ENCODE data around the gene KLHL11. TPM values are rescaled to one million over a fixed set of nuclear protein-coding genes. Genes with fewer than 3 reads are reported as not detected.

KLHL11 gene
- polyA plus RNA-seq, 1 of the 3 experiments (the other 2 are of a cell fraction), result 2.6 TPM

DNA sequence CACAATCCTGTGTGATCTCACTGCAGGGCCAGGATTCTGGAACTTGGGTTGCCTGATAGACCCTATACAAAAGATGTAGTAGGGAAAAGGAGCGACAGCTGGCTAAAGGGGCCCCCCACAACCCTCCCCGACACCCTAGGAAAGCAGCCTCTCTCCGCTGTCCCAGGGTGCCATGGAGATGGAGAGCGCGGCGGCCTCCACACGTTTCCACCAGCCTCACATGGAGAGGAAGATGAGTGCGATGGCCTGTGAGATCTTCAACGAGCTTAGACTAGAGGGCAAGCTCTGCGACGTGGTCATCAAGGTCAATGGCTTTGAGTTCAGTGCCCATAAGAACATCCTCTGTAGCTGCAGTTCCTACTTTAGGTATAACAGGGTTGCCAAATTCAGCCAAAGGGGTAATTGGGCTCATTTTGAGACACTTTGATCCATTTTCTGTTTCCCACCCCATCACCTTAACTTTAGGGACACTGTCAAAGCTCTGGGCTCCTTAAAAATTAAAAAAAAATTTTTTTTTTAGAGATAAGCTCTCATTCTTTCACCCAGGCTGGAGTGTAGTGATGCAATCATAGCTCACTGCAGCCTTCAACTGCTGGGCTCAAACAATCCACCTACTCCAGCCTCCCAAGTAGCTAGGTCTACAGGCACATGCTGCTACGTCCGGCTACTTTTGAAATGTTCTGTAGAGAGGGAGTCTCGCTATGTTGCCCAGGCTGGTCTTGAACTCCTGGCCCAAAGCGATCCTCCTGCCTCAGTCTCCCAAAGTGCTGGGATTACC is 27.3 kb downstream of the KLHL11 start, which contains the start of gene KLHL10:
KLHL10 (plus strand) TSS at position 65 of the 778 bp plus-strand sequence; CDS start at position 173, 108 bp downstream.
- peaks cover 0 to 8% of the 10 kb centered on the region in 2 experiments; a peak in 1 of 4 replicates for H3K4me1 ChIP-seq (ENCODE audit: control insufficient read depth in 1 of 2, insufficient read depth in 2 of 2, low read depth in 1 of 2, low read length in 1 of 2)
- ChIA-PET CTCF (interaction anchor here (0.9 to 1.7 kb wide), 4 partner anchors 10 to 142 kb away, joined by 3 to 5 read pairs (median 4); no protein-coding TSS in a partner anchor), POLR2A (no interaction called here)
- no peak within 1 kb of the TSS for H3K9ac ChIP-seq
- TF ChIP-seq NFIC (IDR thresholded peaks at IDR 0.05; ENCODE audit: borderline replicate concordance), result no peak
- no peak for TF ChIP-seq RCOR1 (IDR thresholded peaks at IDR 0.05; ENCODE audit: low read length)
- TF ChIP-seq FOXJ3 (CRISPR knock-in tag; IDR thresholded peaks at IDR 0.05), result no peak
- no peak for TF ChIP-seq SMC3 (IDR thresholded peaks at IDR 0.05; ENCODE audit: low read depth, low read length)
- no peak for TF ChIP-seq GABPA (IDR thresholded peaks at IDR 0.05; ENCODE audit: low read depth)
- TF ChIP-seq, protein P1, sequence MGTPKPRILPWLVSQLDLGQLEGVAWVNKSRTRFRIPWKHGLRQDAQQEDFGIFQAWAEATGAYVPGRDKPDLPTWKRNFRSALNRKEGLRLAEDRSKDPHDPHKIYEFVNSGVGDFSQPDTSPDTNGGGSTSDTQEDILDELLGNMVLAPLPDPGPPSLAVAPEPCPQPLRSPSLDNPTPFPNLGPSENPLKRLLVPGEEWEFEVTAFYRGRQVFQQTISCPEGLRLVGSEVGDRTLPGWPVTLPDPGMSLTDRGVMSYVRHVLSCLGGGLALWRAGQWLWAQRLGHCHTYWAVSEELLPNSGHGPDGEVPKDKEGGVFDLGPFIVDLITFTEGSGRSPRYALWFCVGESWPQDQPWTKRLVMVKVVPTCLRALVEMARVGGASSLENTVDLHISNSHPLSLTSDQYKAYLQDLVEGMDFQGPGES (IDR thresholded peaks at IDR 0.05; ENCODE audit: low read depth, low read length), result no peak
- no peak for TF ChIP-seq EP300 (IDR thresholded peaks at IDR 0.05; ENCODE audit: borderline replicate concordance in 1 of 2, low read depth in 1 of 2, low read length in 1 of 2)
- TF ChIP-seq FOSL2 (IDR thresholded peaks at IDR 0.05; ENCODE audit: borderline replicate concordance, low read depth), result no peak
- TF ChIP-seq RXRA (IDR thresholded peaks at IDR 0.05; ENCODE audit: borderline replicate concordance, low read depth), result no peak
- TF ChIP-seq, protein P2, sequence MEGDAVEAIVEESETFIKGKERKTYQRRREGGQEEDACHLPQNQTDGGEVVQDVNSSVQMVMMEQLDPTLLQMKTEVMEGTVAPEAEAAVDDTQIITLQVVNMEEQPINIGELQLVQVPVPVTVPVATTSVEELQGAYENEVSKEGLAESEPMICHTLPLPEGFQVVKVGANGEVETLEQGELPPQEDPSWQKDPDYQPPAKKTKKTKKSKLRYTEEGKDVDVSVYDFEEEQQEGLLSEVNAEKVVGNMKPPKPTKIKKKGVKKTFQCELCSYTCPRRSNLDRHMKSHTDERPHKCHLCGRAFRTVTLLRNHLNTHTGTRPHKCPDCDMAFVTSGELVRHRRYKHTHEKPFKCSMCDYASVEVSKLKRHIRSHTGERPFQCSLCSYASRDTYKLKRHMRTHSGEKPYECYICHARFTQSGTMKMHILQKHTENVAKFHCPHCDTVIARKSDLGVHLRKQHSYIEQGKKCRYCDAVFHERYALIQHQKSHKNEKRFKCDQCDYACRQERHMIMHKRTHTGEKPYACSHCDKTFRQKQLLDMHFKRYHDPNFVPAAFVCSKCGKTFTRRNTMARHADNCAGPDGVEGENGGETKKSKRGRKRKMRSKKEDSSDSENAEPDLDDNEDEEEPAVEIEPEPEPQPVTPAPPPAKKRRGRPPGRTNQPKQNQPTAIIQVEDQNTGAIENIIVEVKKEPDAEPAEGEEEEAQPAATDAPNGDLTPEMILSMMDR (IDR thresholded peaks at IDR 0.05), result no peak
- TF ChIP-seq CHD2 (IDR thresholded peaks at IDR 0.05; ENCODE audit: low read length, partially characterized antibody), result no peak
- TF ChIP-seq, protein P3, sequence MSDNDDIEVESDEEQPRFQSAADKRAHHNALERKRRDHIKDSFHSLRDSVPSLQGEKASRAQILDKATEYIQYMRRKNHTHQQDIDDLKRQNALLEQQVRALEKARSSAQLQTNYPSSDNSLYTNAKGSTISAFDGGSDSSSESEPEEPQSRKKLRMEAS (IDR thresholded peaks at IDR 0.05; ENCODE audit: low read depth), result no peak
- no peak for TF ChIP-seq GATA2 (CRISPR knock-in tag; IDR thresholded peaks at IDR 0.05)
- TF ChIP-seq, protein P4, sequence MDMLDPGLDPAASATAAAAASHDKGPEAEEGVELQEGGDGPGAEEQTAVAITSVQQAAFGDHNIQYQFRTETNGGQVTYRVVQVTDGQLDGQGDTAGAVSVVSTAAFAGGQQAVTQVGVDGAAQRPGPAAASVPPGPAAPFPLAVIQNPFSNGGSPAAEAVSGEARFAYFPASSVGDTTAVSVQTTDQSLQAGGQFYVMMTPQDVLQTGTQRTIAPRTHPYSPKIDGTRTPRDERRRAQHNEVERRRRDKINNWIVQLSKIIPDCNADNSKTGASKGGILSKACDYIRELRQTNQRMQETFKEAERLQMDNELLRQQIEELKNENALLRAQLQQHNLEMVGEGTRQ (IDR thresholded peaks at IDR 0.05; ENCODE audit: borderline replicate concordance, low read depth, low read length), result no peak
- TF ChIP-seq, protein P5, sequence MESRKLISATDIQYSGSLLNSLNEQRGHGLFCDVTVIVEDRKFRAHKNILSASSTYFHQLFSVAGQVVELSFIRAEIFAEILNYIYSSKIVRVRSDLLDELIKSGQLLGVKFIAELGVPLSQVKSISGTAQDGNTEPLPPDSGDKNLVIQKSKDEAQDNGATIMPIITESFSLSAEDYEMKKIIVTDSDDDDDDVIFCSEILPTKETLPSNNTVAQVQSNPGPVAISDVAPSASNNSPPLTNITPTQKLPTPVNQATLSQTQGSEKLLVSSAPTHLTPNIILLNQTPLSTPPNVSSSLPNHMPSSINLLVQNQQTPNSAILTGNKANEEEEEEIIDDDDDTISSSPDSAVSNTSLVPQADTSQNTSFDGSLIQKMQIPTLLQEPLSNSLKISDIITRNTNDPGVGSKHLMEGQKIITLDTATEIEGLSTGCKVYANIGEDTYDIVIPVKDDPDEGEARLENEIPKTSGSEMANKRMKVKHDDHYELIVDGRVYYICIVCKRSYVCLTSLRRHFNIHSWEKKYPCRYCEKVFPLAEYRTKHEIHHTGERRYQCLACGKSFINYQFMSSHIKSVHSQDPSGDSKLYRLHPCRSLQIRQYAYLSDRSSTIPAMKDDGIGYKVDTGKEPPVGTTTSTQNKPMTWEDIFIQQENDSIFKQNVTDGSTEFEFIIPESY (IDR thresholded peaks at IDR 0.05; ENCODE audit: borderline replicate concordance, low read depth), result no peak
- TF ChIP-seq RFX5 (IDR thresholded peaks at IDR 0.05; ENCODE audit: low read length), result no peak
- DNase-seq, result no peak
- H3F3A ChIP-seq (replicated peaks; ENCODE audit: insufficient read depth), result no peaks in the 10 kb centered on the region
- H3K9me2 ChIP-seq, result no peaks in the 10 kb centered on the region
- peak within 1 kb of the TSS; percentile 95 for H3K4me2 ChIP-seq
- H4K20me1 ChIP-seq (ENCODE audit: insufficient read depth), result no peaks in the 10 kb centered on the region
- H3K36me3 ChIP-seq (replicated peaks in 1 of 2; ENCODE audit: control insufficient read depth in 1 of 2, insufficient read depth in 2 of 2, low read length in 1 of 2), result peaks cover under 1 to 7% of the 10 kb centered on the region in 2 experiments
- 95% methylated on average over 9 of the region's 15 CpGs for WGBS (ENCODE audit: low lambda C conversion rate)
- no peaks in the 10 kb centered on the region for H3K27me3 ChIP-seq (ENCODE audit: insufficient read depth)
- no peaks in the 10 kb centered on the region for H3K9me3 ChIP-seq
- peak within 1 kb of the TSS; percentile 96; the same call in 1 of the 2 replicates for H2AFZ ChIP-seq (ENCODE audit: low read depth)
- H3K27ac ChIP-seq (ENCODE audit: low read depth in 2 of 2, low read length in 1 of 2), result no peak within 1 kb of the TSS
- peaks cover 20% of the 10 kb centered on the region; the same call in 1 of the 2 replicates for H3K79me2 ChIP-seq (ENCODE audit: insufficient read depth)
- peak within 1 kb of the TSS in 1 of 2 experiments; percentile 91; a peak in 2 of 4 replicates for H3K4me3 ChIP-seq (ENCODE audit: low read depth in 2 of 2, low read length in 1 of 2)
